GM18499 (cell line): Measurements from ENCODE around the gene PHKG2.
A peak's percentile ranks its signal among the peaks of the same experiment; 100 is the strongest.

Source experiments
- ATAC-seq: cut with Tn5 transposase; IDR thresholded peaks from one replicate; pipeline ENCODE4 v1.9.1; 2021; ENCODE audit warnings: moderate number of reproducible peaks; ENCODE audit not compliant: insufficient read depth, unreplicated experiment

The PHKG2 gene

GRCh38 chr16:30750876-30751465 lies 2.7 kb downstream of the PHKG2 start:
- no peak for ATAC-seq

- ATAC-seq, result no peak
These were observed 5.4 kb downstream of the PHKG2 start for GRCh38 chr16:30753596-30753995.

GRCh38 chr16:30755955-30756780 lies 7.9 kb downstream of the PHKG2 start:
- no peak for ATAC-seq

GRCh38 chr16:30756781-30757100 lies 8.5 kb downstream of the PHKG2 start:
- ATAC-seq, result no peak

- ATAC-seq, result no peak
These were observed 9.1 kb downstream of the PHKG2 start for GRCh38 chr16:30757316-30757715.

- no peak for ATAC-seq
These were observed 10.8 kb downstream of the PHKG2 start for GRCh38 chr16:30758988-30759491.

- ATAC-seq, result no peak
These were observed 11.9 kb downstream of the PHKG2 start for GRCh38 chr16:30760001-30760559.

- ATAC-seq, result no peak
These were observed 12.6 kb downstream of the PHKG2 start for GRCh38 chr16:30760577-30761426.

GRCh38 chr16:30761427-30761927 lies 13.3 kb downstream of the PHKG2 start:
- no peak for ATAC-seq

GRCh38 chr16:30761928-30762902 lies 14.0 kb downstream of the PHKG2 start, which contains the start of the genes CFAP119 and RNF40:
Gene CFAP119 (minus strand): TSS chr16:30762062. CDS start chr16:30761748, 314 bp downstream.
Gene RNF40 (plus strand): TSS chr16:30762322. CDS start chr16:30762546, 224 bp downstream.
- peak; percentile 71 for ATAC-seq

- no peak for ATAC-seq
These were observed 14.9 kb downstream of the PHKG2 start for GRCh38 chr16:30762991-30763725.

- ATAC-seq, result no peak
These were observed 15.9 kb downstream of the PHKG2 start for GRCh38 chr16:30764086-30764485.

GRCh38 chr16:30764816-30765465 lies 16.7 kb downstream of the PHKG2 start:
- no peak for ATAC-seq

- ATAC-seq, result no peak
These were observed 18.1 kb downstream of the PHKG2 start for GRCh38 chr16:30766206-30766932.

GRCh38 chr16:30766933-30767284 lies 18.7 kb downstream of the PHKG2 start:
- no peak for ATAC-seq

GRCh38 chr16:30767767-30768465 lies 19.7 kb downstream of the PHKG2 start:
- no peak for ATAC-seq
